ENCODE data around the gene MOBP. TPM values are rescaled to one million over a fixed set of nuclear protein-coding genes. Genes with fewer than 3 reads are reported as not detected.

MOBP gene
- total RNA-seq, 1 donor = not detected

DNA sequence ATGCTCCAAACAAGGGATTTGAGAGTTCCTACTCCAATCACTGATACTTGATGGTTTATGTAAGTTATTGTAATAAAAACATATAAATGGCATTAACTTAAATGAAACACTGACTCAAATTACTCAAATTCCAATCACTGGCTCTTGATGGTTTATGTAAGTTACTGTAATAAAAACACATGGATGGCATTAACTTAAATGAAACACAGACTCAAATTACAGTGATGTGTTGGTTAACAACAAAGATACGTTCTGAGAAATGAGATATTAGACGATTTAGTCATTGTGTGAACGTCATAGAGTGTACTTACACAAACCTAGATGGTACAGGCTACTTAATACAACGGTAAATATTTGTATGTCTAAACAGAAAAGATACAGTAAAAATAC, 6.6 kb downstream of the MOBP start:
- no peak overlapping the region for H3K4me3 ChIP-seq (ENCODE audit: low read depth, low read length)
- no peak for DNase-seq (ENCODE audit: low read depth)
- no peak for TF ChIP-seq CTCF (IDR thresholded peaks at IDR 0.05; ENCODE audit: insufficient read depth, low read depth, low read length)

GRCh38 chr3:39476783-39477182, 9.3 kb downstream of the MOBP start:
- no peak overlapping the region for H3K4me3 ChIP-seq (ENCODE audit: low read depth, low read length)
- no peak for TF ChIP-seq CTCF (IDR thresholded peaks at IDR 0.05; ENCODE audit: insufficient read depth, low read depth, low read length)
- DNase-seq (ENCODE audit: low read depth) = no peak

- TF ChIP-seq CTCF (IDR thresholded peaks at IDR 0.05; ENCODE audit: insufficient read depth, low read depth, low read length) = no peak
- H3K4me3 ChIP-seq (ENCODE audit: low read depth, low read length) = no peak overlapping the region
Observed at GRCh38 chr3:39478226-39478625, 10.7 kb downstream of the MOBP start.

DNA sequence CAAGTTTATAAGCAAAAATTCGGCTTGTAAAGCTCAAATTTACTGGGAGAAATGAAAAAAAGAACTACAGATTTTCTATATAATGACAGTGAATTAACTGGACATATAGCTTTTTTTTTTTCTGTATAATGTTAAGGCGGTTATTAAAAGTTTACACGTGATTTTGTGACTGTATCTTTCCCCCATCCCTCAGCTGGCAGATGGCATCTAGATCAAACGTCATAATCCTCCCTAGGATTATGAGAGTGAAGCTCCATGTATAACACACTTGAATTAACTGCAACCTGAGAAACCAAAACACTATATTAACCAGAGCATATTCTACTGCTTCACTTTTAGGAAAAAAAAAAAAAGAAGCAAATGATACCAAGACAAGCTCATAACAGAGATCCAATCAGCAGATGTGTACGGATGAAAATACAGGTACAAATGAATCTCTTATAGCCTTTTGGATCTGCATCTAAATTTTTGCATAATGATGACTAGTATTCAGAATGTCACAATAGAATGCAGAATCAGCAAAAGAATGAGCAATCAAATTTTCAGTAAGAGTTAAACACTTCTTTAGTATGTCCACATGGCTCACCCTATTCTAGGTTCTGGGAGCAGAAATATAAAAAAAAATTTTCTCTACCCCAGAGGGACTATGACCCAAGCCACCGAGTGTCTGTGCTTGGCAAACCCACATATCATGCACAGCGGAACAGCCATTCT, 12.4 kb downstream of the MOBP start:
- TF ChIP-seq CTCF (IDR thresholded peaks at IDR 0.05; ENCODE audit: insufficient read depth, low read depth, low read length) = no peak
- no peak for DNase-seq (ENCODE audit: low read depth)
- H3K4me3 ChIP-seq (ENCODE audit: low read depth, low read length) = no peak overlapping the region

More at GRCh38 chr3:39478226-39478625, 10.7 kb downstream of the MOBP start:
- DNase-seq (ENCODE audit: low read depth) = no peak

GRCh38 chr3:39485547-39485946, 18.1 kb downstream of the MOBP start:
- DNase-seq (ENCODE audit: low read depth) = no peak
- no peak overlapping the region for H3K4me3 ChIP-seq (ENCODE audit: low read depth, low read length)
- TF ChIP-seq CTCF (IDR thresholded peaks at IDR 0.05; ENCODE audit: insufficient read depth, low read depth, low read length) = no peak

DNA sequence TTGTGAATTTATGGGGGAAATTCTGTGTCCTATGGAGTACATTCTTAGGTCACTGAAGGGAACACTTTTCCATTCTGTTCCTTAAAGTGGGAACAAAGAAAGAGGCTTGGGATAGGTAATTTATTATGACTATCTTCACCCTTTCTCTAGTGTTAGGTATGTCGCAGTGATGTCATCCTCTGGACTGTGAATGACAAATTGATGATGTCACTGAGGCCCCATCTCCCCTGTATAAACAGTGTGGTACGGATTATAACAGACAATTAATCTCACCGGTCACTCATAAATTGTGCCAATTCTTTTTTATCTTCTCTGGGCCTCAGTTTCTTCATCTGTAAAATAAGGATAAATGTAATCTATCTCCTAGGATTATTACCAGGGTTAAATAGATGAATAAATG, 23.5 kb downstream of the MOBP start:
- H3K4me3 ChIP-seq (ENCODE audit: low read depth, low read length) = no peak overlapping the region
- TF ChIP-seq CTCF (IDR thresholded peaks at IDR 0.05; ENCODE audit: insufficient read depth, low read depth, low read length) = no peak
- no peak for DNase-seq (ENCODE audit: low read depth)
